ENCODE measurements around the gene NUDT8. TPM values are rescaled to one million over a fixed set of nuclear protein-coding genes. Genes with fewer than 3 reads are reported as not detected.
"Not testable (repeated sequence)": the region's sequence is repeated elsewhere in the genome, so short reads cannot be mapped to it uniquely, and the experiment has no call there.

The NUDT8 gene
- polyA plus RNA-seq, 1 of the 3 experiments (the other 2 are of a cell fraction), result 2.7 TPM

- POLR2A ChIA-PET; H3K79me2 ChIP-seq (ENCODE audit: insufficient read depth); H3K4me1 ChIP-seq (ENCODE audit: control insufficient read depth in 1 of 2, insufficient read depth in 2 of 2, low read depth in 1 of 2, low read length in 1 of 2); CTCF ChIA-PET; H3K4me3 ChIP-seq (ENCODE audit: low read depth in 2 of 2, low read length in 1 of 2); H3K27me3 ChIP-seq (ENCODE audit: insufficient read depth); H2AFZ ChIP-seq (ENCODE audit: low read depth); H4K20me1 ChIP-seq (ENCODE audit: insufficient read depth); H3K27ac ChIP-seq (ENCODE audit: low read depth in 2 of 2, low read length in 1 of 2); DNase-seq; H3K9me3 ChIP-seq; H3K9me2 ChIP-seq; H3K36me3 ChIP-seq (replicated peaks in 1 of 2; ENCODE audit: control insufficient read depth in 1 of 2, insufficient read depth in 2 of 2, low read length in 1 of 2); H3F3A ChIP-seq (replicated peaks; ENCODE audit: insufficient read depth); H3K9ac ChIP-seq; H3K4me2 ChIP-seq: not testable (repeated sequence)
- WGBS (ENCODE audit: low lambda C conversion rate), result 55% methylated on average over 3 of the region's 3 CpGs
Observed at GRCh38 chr11:67621928-67622327, 7.8 kb downstream of the NUDT8 start.

- H2AFZ ChIP-seq (ENCODE audit: low read depth); H3K4me1 ChIP-seq (ENCODE audit: control insufficient read depth in 1 of 2, insufficient read depth in 2 of 2, low read depth in 1 of 2, low read length in 1 of 2); H3F3A ChIP-seq (replicated peaks; ENCODE audit: insufficient read depth); H3K4me3 ChIP-seq (ENCODE audit: low read depth in 2 of 2, low read length in 1 of 2); H3K9me3 ChIP-seq; H3K36me3 ChIP-seq (replicated peaks in 1 of 2; ENCODE audit: control insufficient read depth in 1 of 2, insufficient read depth in 2 of 2, low read length in 1 of 2); POLR2A ChIA-PET; H3K79me2 ChIP-seq (ENCODE audit: insufficient read depth); H3K9me2 ChIP-seq; DNase-seq; H3K9ac ChIP-seq; H4K20me1 ChIP-seq (ENCODE audit: insufficient read depth); H3K27me3 ChIP-seq (ENCODE audit: insufficient read depth); H3K27ac ChIP-seq (ENCODE audit: low read depth in 2 of 2, low read length in 1 of 2); H3K4me2 ChIP-seq: not testable (repeated sequence)
- WGBS (ENCODE audit: low lambda C conversion rate), result 55% methylated on average over 6 of the region's 13 CpGs
- CTCF ChIA-PET, result interaction anchor here (1.2 to 1.3 kb wide), 2 partner anchors 8 to 10 kb away, joined by 3 to 7 read pairs; partner anchors contain the start of gene NUDT8
Observed at GRCh38 chr11:67620621-67621020, 9.1 kb downstream of the NUDT8 start.

DNA sequence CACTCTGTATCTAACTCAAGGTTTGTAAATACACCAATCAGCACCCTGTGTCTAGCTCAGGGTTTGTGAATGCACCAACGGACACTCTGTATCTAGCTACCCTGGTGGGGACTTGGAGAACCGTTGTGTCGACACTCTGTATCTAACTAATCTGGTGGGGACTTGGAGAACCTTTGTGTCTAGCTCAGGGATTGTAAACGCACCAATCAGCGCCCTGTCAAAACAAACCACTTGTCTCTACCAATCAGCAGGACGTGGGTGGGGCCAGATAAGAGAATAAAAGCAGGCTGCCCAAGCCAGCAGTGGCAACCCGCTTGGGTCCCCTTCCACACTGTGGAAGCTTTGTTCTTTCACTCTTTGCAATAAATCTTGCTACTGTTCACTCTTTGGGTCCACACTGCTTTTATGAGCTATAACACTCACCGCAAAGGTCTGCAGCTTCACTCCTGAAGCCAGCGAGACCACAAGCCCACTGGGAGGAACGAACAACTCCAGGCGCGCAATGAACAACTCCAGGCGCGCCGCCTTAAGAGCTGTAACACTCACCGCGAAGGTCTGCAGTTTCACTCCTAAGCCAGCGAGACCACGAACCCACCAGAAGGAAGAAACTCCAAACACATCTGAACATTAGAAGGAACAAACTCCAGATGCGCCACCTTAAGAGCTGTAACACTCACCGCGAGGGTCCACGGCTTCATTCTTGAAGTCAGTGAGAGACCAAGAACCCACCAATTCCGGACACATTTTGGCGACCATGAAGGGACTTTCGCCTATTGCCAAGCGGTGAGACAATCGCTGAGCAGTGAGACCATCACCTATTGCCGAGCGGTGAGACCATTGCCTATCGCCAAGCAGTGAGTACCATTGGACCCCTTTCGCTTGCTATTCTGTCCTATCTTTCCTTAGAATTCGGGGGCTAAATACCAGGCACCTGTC is 9.8 kb downstream of the NUDT8 start:
- H3K4me1 ChIP-seq (ENCODE audit: control insufficient read depth in 1 of 2, insufficient read depth in 2 of 2, low read depth in 1 of 2, low read length in 1 of 2); DNase-seq; H3K4me3 ChIP-seq (ENCODE audit: low read depth in 2 of 2, low read length in 1 of 2); H3K36me3 ChIP-seq (replicated peaks in 1 of 2; ENCODE audit: control insufficient read depth in 1 of 2, insufficient read depth in 2 of 2, low read length in 1 of 2); H3K79me2 ChIP-seq (ENCODE audit: insufficient read depth); POLR2A ChIA-PET; H3K9me3 ChIP-seq; H3K27ac ChIP-seq (ENCODE audit: low read depth in 2 of 2, low read length in 1 of 2); H4K20me1 ChIP-seq (ENCODE audit: insufficient read depth); H2AFZ ChIP-seq (ENCODE audit: low read depth); H3K9ac ChIP-seq; H3K27me3 ChIP-seq (ENCODE audit: insufficient read depth); H3K4me2 ChIP-seq; H3F3A ChIP-seq (replicated peaks; ENCODE audit: insufficient read depth); H3K9me2 ChIP-seq: not testable (repeated sequence)
- CTCF ChIA-PET, result interaction anchor here (1.2 to 1.3 kb wide), 2 partner anchors 9 to 11 kb away, joined by 3 to 7 read pairs; partner anchors contain the start of gene NUDT8
- WGBS (ENCODE audit: low lambda C conversion rate), result 78% methylated on average over 32 of the region's 33 CpGs

- WGBS (ENCODE audit: low lambda C conversion rate), result 71% methylated on average over 13 of the region's 40 CpGs
- H3K27me3 ChIP-seq (ENCODE audit: insufficient read depth); POLR2A ChIA-PET; H3K9ac ChIP-seq; H3K36me3 ChIP-seq (replicated peaks in 1 of 2; ENCODE audit: control insufficient read depth in 1 of 2, insufficient read depth in 2 of 2, low read length in 1 of 2); H4K20me1 ChIP-seq (ENCODE audit: insufficient read depth); H3F3A ChIP-seq (replicated peaks; ENCODE audit: insufficient read depth); H2AFZ ChIP-seq (ENCODE audit: low read depth); H3K79me2 ChIP-seq (ENCODE audit: insufficient read depth); DNase-seq; H3K4me1 ChIP-seq (ENCODE audit: control insufficient read depth in 1 of 2, insufficient read depth in 2 of 2, low read depth in 1 of 2, low read length in 1 of 2); H3K27ac ChIP-seq (ENCODE audit: low read depth in 2 of 2, low read length in 1 of 2); H3K4me3 ChIP-seq (ENCODE audit: low read depth in 2 of 2, low read length in 1 of 2); H3K9me2 ChIP-seq; H3K9me3 ChIP-seq; H3K4me2 ChIP-seq: not testable (repeated sequence)
- CTCF ChIA-PET, result interaction anchor here (1.2 to 7.1 kb wide), 2 partner anchors 10 kb away, joined by 7 to 107 read pairs; partner anchors contain the start of gene NUDT8
Observed at GRCh38 chr11:67618901-67619659, 10.7 kb downstream of the NUDT8 start.

All from SK-N-SH (cell line).